MM.1S (cell line): ENCODE measurements around the gene FLT1.

Experiments used
- DNase-seq: peaks from one replicate; pipeline ENCODE4 v3.0.0-alpha.2; 2015
- H2AFZ ChIP-seq: fragments of 300-600 bp; sonication (generic); 2 replicates; pipeline ENCODE4 v1.6.0; 2016; ENCODE audit warnings: antibody characterized with exemption, low read length
- H3F3A ChIP-seq: fragments of 300-600 bp; sonication (generic); 2 replicates; pipeline ENCODE4 v1.6.1; 2016; ENCODE audit warnings: mild to moderate bottlenecking, antibody characterized with exemption, low read length, moderate library complexity, mixed read lengths; ENCODE audit not compliant: insufficient read depth
- H3K27ac ChIP-seq: fragments of 300-600 bp; sonication (generic); 2 replicates; pipeline ENCODE4 v1.5.1; 2016; ENCODE audit warnings: mild to moderate bottlenecking, low read length
- H3K27me3 ChIP-seq: fragments of 300-600 bp; sonication (generic); replicated peaks from 2 replicates; pipeline ENCODE4 v1.6.0; 2016; ENCODE audit warnings: low read length; ENCODE audit not compliant: insufficient read depth
- H3K36me3 ChIP-seq: fragments of 300-600 bp; sonication (generic); replicated peaks from 2 replicates; pipeline ENCODE4 v1.6.1; 2016; ENCODE audit warnings: mild to moderate bottlenecking, low read length, mixed read lengths; ENCODE audit not compliant: insufficient read depth
- H3K4me1 ChIP-seq: fragments of 300-600 bp; sonication (generic); 2 replicates; pipeline ENCODE4 v1.6.1; 2016; ENCODE audit warnings: low read length, mixed read lengths
- H3K4me2 ChIP-seq: fragments of 300-600 bp; sonication (generic); 2 replicates; pipeline ENCODE4 v1.6.0; 2016; ENCODE audit warnings: low read depth, low read length
- H3K4me3 ChIP-seq: fragments of 300-600 bp; sonication (generic); 2 replicates; pipeline ENCODE4 v1.5.1; 2016; ENCODE audit warnings: low read length, mixed read lengths
- H3K79me2 ChIP-seq: fragments of 300-600 bp; sonication (generic); 2 replicates; pipeline ENCODE4 v1.6.1; 2016; ENCODE audit warnings: mixed run types, low read length, mixed read lengths
- H3K9ac ChIP-seq: fragments of 300-600 bp; sonication (generic); 2 replicates; pipeline ENCODE4 v1.6.1; 2016; ENCODE audit warnings: low read length, mixed read lengths
- H3K9me2 ChIP-seq: fragments of 300-600 bp; sonication (generic); replicated peaks from 2 replicates; pipeline ENCODE4 v1.6.1; 2016; ENCODE audit warnings: mild to moderate bottlenecking, low read length, mixed read lengths; ENCODE audit not compliant: insufficient read depth
- H3K9me3 ChIP-seq: fragments of 300-600 bp; sonication (generic); replicated peaks from 2 replicates; pipeline ENCODE4 v1.6.1; 2016; ENCODE audit warnings: mild to moderate bottlenecking, low read length, mixed read lengths; ENCODE audit not compliant: insufficient read depth
- H4K20me1 ChIP-seq: fragments of 300-600 bp; sonication (generic); 2 replicates; pipeline ENCODE4 v1.6.1; 2016; ENCODE audit warnings: mild to moderate bottlenecking, low read length, moderate library complexity, mixed read lengths; ENCODE audit not compliant: insufficient read depth
- CTCF ChIP-seq: fragments of 300-600 bp; sonication (generic); IDR thresholded peaks from 2 replicates; pipeline ENCODE4 v1.5.1; 2016; ENCODE audit warnings: antibody characterized with exemption, low read length, mixed read lengths
- EZH2 ChIP-seq: fragments of 300-600 bp; sonication (generic); optimal IDR thresholded peaks from 2 replicates; pipeline ENCODE3; 2017; ENCODE audit warnings: low read depth, mild to moderate bottlenecking, antibody characterized with exemption, low read length, mixed read lengths
- EZH2phosphoT487 ChIP-seq: fragments of 300-600 bp; sonication (generic); IDR thresholded peaks from 2 replicates; pipeline ENCODE4 v1.6.1; 2018; ENCODE audit warnings: antibody characterized with exemption, low read length

FLT1 gene

GRCh38 chr13:28489524-28489931, 5.4 kb downstream of the FLT1 start:
- no peak overlapping the region for H3K4me3 ChIP-seq
- no peak for TF ChIP-seq EZH2
- TF ChIP-seq EZH2phosphoT487, result no peak
- no peak for TF ChIP-seq CTCF
- H3K4me1 ChIP-seq, result no peaks in the 10 kb centered on the region
- H3K9me2 ChIP-seq, result no peaks in the 10 kb centered on the region
- H2AFZ ChIP-seq, result no peak overlapping the region
- no peaks in the 10 kb centered on the region for H3F3A ChIP-seq
- no peak overlapping the region for H3K9ac ChIP-seq
- no peak overlapping the region for H3K4me2 ChIP-seq
- H3K79me2 ChIP-seq, result no peaks in the 10 kb centered on the region
- no peaks in the 10 kb centered on the region for H3K36me3 ChIP-seq
- no peak for DNase-seq
- no peaks in the 10 kb centered on the region for H3K9me3 ChIP-seq
- H4K20me1 ChIP-seq, result no peaks in the 10 kb centered on the region
- no peak overlapping the region for H3K27ac ChIP-seq
- H3K27me3 ChIP-seq, result peaks cover 5% of the 10 kb centered on the region; the same call in 1 of the 2 replicates

- H3K4me3 ChIP-seq, result no peak overlapping the region
- H3K27ac ChIP-seq, result no peak overlapping the region
- no peaks in the 10 kb centered on the region for H3K9me2 ChIP-seq
- H3K27me3 ChIP-seq, result no peaks in the 10 kb centered on the region
- TF ChIP-seq CTCF (no peak), EZH2phosphoT487 (no peak)
- H3K9me3 ChIP-seq, result no peaks in the 10 kb centered on the region
- H3K79me2 ChIP-seq, result no peaks in the 10 kb centered on the region
- no peaks in the 10 kb centered on the region for H3K36me3 ChIP-seq
- no peaks in the 10 kb centered on the region for H3K4me1 ChIP-seq
- H3F3A ChIP-seq, result no peaks in the 10 kb centered on the region
- no peak overlapping the region for H2AFZ ChIP-seq
- no peak for DNase-seq
- no peaks in the 10 kb centered on the region for H4K20me1 ChIP-seq
- no peak overlapping the region for H3K9ac ChIP-seq
- no peak overlapping the region for H3K4me2 ChIP-seq
These were observed 6.4 kb downstream of the FLT1 start for GRCh38 chr13:28488376-28489005.

- no peaks in the 10 kb centered on the region for H3K36me3 ChIP-seq
- H3K4me3 ChIP-seq, result no peak overlapping the region
- no peaks in the 10 kb centered on the region for H3K4me1 ChIP-seq
- H3K9me3 ChIP-seq, result no peaks in the 10 kb centered on the region
- no peak overlapping the region for H3K4me2 ChIP-seq
- H3K27ac ChIP-seq, result no peak overlapping the region
- TF ChIP-seq CTCF (no peak), EZH2 (no peak), EZH2phosphoT487 (no peak)
- H4K20me1 ChIP-seq, result no peaks in the 10 kb centered on the region
- H3K9me2 ChIP-seq, result no peaks in the 10 kb centered on the region
- no peaks in the 10 kb centered on the region for H3K79me2 ChIP-seq
- no peaks in the 10 kb centered on the region for H3F3A ChIP-seq
- H2AFZ ChIP-seq, result no peak overlapping the region
- no peaks in the 10 kb centered on the region for H3K27me3 ChIP-seq
- DNase-seq, result no peak
- no peak overlapping the region for H3K9ac ChIP-seq
These were observed 8.9 kb downstream of the FLT1 start for GRCh38 chr13:28485996-28486543.
